NT2/D1 (cell line): ENCODE measurements around the gene CA12.

Experiments
- SUZ12 ChIP-seq: IDR thresholded peaks from 2 replicates; pipeline ENCODE4 v1.6.1; 2011; ENCODE audit not compliant: insufficient read length, insufficient read depth; ENCODE audit errors: extremely low read depth
- YY1 ChIP-seq: IDR thresholded peaks from 2 replicates; pipeline ENCODE4 v1.6.1; 2011; ENCODE audit not compliant: insufficient read length, insufficient read depth
- ZNF274 ChIP-seq: IDR thresholded peaks from 2 replicates; pipeline ENCODE4 v1.6.1; 2011; ENCODE audit warnings: mild to moderate bottlenecking, low read depth, low read length

DNA sequence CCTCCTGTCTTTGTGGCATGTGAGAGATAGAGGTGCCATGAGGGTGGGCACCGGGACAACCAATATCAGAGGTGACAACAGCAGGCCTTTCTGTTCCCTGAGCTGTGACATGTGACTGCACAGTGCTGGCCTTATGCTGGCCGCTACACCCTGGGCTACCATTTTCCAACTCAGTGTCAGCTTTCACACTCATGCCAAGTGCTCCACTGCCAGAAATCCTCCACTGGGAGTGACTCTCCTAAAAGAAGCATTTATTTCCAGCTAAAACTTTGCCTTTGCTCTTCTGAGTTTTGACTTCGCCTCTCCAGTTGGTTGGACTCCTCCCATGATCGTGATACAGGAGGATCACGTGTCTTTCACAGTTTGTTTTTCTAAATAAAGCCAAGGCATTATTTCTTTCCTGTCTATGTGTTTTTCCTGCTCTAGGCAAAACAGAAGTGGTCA is 31.4 kb downstream of the CA12 start:
- TF ChIP-seq ZNF274 (no peak), YY1 (no peak), SUZ12 (no peak)
